Measurements from ENCODE around the gene CDK5. TPM values are rescaled to one million over a fixed set of nuclear protein-coding genes. Genes with fewer than 3 reads are reported as not detected.

Gene CDK5
- total RNA-seq, 2 experiments from 2014 or later: 3.1 to 3.5 TPM

GRCh38 chr7:151020231-151020630, 37.5 kb downstream of the CDK5 start:
- POLR2A ChIA-PET: interaction anchor here (4.7 kb wide), 1 partner anchor 11 kb away, joined by 50 read pairs; no protein-coding TSS in a partner anchor
- Mint-ChIP-seq H3K27ac (peak overlapping the region; percentile 56), H3K4me3 (peak overlapping the region; percentile 65), H3K4me1 (ENCODE audit: low read depth) (peaks cover 42% of the 10 kb centered on the region), H3K36me3 (ENCODE audit: low read depth) (peaks cover 4% of the 10 kb centered on the region), H3K27me3 (peaks cover 10% of the 10 kb centered on the region), H3K9me3 (no peaks in the 10 kb centered on the region)
- intact Hi-C loops (cut with DNase I, micrococcal nuclease): no loop called here
- no peak overlapping the region for H3K27ac ChIP-seq (ENCODE audit: low read depth in 1 of 2, low read length in 2 of 2)
- CTCF ChIA-PET: interaction anchor here (3.4 to 4.6 kb wide), 2 partner anchors 8 to 57 kb away, joined by 15 to 39 read pairs; partner anchors contain the start of gene ABCB8
- H3K9me3 ChIP-seq (ENCODE audit: control insufficient read depth in 1 of 2, insufficient read depth in 1 of 2, low read length in 2 of 2): no peaks in the 10 kb centered on the region
- H3K36me3 ChIP-seq (ENCODE audit: insufficient read depth, low read length): no peaks in the 10 kb centered on the region
- ATAC-seq (ENCODE audit: poor library complexity): no peak
- peaks cover 43% of the 10 kb centered on the region for H3K4me1 ChIP-seq (ENCODE audit: insufficient read depth, low read length)
- no peak for TF ChIP-seq CTCF (IDR thresholded peaks at IDR 0.05)
- no peak overlapping the region for H3K4me3 ChIP-seq (ENCODE audit: low read length)
- H3K27me3 ChIP-seq (ENCODE audit: control insufficient read depth in 1 of 2, insufficient read depth in 2 of 2, low read length in 2 of 2): peaks cover 4 to 7% of the 10 kb centered on the region in 2 experiments
- no peak for DNase-seq

GRCh38 chr7:151019130-151019447, 38.6 kb downstream of the CDK5 start:
- POLR2A ChIA-PET: interaction anchor here (0.6 to 4.7 kb wide), 13 partner anchors 9 to 538 kb away, joined by 3 to 50 read pairs (median 4); partner anchors contain the start of genes ABCB8 and FASTK

GRCh38 chr7:151018421-151019129, 39.1 kb downstream of the CDK5 start:
- Histone ChIP-seq H3K4me3 (ENCODE audit: low read length) (peak overlapping the region; percentile 52), H3K4me1 (ENCODE audit: insufficient read depth, low read length) (peaks cover 60% of the 10 kb centered on the region), H3K36me3 (ENCODE audit: insufficient read depth, low read length) (no peaks in the 10 kb centered on the region), H3K27me3 (ENCODE audit: control insufficient read depth in 1 of 2, insufficient read depth in 2 of 2, low read length in 2 of 2) (peaks cover 4 to 7% of the 10 kb centered on the region in 2 experiments), H3K9me3 (ENCODE audit: control insufficient read depth in 1 of 2, insufficient read depth in 1 of 2, low read length in 2 of 2) (no peaks in the 10 kb centered on the region), H3K27ac (ENCODE audit: low read depth in 1 of 2, low read length in 2 of 2) (no peak overlapping the region)
- peaks cover 10% of the 10 kb centered on the region for H3K27me3 Mint-ChIP-seq
- peak in 11 of 14 experiments; percentile 23 to 81 (median 44) for DNase-seq
- H3K4me3 Mint-ChIP-seq: peak overlapping the region; percentile 82
- H3K36me3 Mint-ChIP-seq (ENCODE audit: low read depth): peaks cover 8% of the 10 kb centered on the region
- H3K4me1 Mint-ChIP-seq (ENCODE audit: low read depth): peaks cover 57% of the 10 kb centered on the region
- TF ChIP-seq CTCF (IDR thresholded peaks at IDR 0.05): peak; percentile 53
- ChIA-PET CTCF (interaction anchor here (0.6 to 4.6 kb wide), 21 partner anchors 8 to 122 kb away, joined by 3 to 39 read pairs (median 4); partner anchors contain the start of gene ABCB8), POLR2A (interaction anchor here (0.6 to 4.7 kb wide), 17 partner anchors 9 to 537 kb away, joined by 3 to 50 read pairs (median 4); partner anchors contain the start of genes ABCB8, FASTK and TMUB1)
- H3K27ac Mint-ChIP-seq: peak overlapping the region; percentile 83
- intact Hi-C loops (cut with DNase I, micrococcal nuclease): loop anchor here (1.0 to 10.0 kb wide), 5 partner anchors 39 to 916 kb away; partner anchors contain the start of genes CDK5 (in 2 of the 2) and SLC4A2 (in 2 of the 2)
- ATAC-seq (ENCODE audit: poor library complexity): peak; percentile 25
- no peaks in the 10 kb centered on the region for H3K9me3 Mint-ChIP-seq

More at GRCh38 chr7:151019130-151019447, 38.6 kb downstream of the CDK5 start:
- Histone ChIP-seq H3K36me3 (ENCODE audit: insufficient read depth, low read length) (no peaks in the 10 kb centered on the region), H3K4me3 (ENCODE audit: low read length) (peak overlapping the region; percentile 19), H3K9me3 (ENCODE audit: control insufficient read depth in 1 of 2, insufficient read depth in 1 of 2, low read length in 2 of 2) (no peaks in the 10 kb centered on the region), H3K27ac (ENCODE audit: low read depth in 1 of 2, low read length in 2 of 2) (no peak overlapping the region), H3K4me1 (ENCODE audit: insufficient read depth, low read length) (peaks cover 55% of the 10 kb centered on the region), H3K27me3 (ENCODE audit: control insufficient read depth in 1 of 2, insufficient read depth in 2 of 2, low read length in 2 of 2) (peaks cover 4 to 7% of the 10 kb centered on the region in 2 experiments)
- Mint-ChIP-seq H3K27me3 (peaks cover 10% of the 10 kb centered on the region), H3K4me1 (ENCODE audit: low read depth) (peaks cover 52% of the 10 kb centered on the region), H3K4me3 (peak overlapping the region; percentile 82), H3K27ac (peak overlapping the region; percentile 47), H3K9me3 (no peaks in the 10 kb centered on the region), H3K36me3 (ENCODE audit: low read depth) (peaks cover 8% of the 10 kb centered on the region)
- TF ChIP-seq CTCF (IDR thresholded peaks at IDR 0.05): no peak
- ATAC-seq (ENCODE audit: poor library complexity) (no peak), DNase-seq (no peak)
- intact Hi-C loops (cut with DNase I, micrococcal nuclease): loop anchor here (5.0 to 10.0 kb wide), 3 partner anchors 38 to 916 kb away; partner anchors contain the start of genes CDK5 (in 2 of the 2) and SLC4A2 (in 2 of the 2)
- CTCF ChIA-PET: interaction anchor here (0.8 to 4.6 kb wide), 14 partner anchors 9 to 81 kb away, joined by 3 to 39 read pairs (median 6); partner anchors contain the start of gene ABCB8
